RCC 7860 (cell line): ENCODE data around the gene RPGRIP1L.

ENCODE experiments used
- DNase-seq: peaks from one replicate; pipeline ENCODE4 v3.0.0-alpha.2; 2015; ENCODE audit warnings: low spot score
- FAIRE-seq: peaks from 2 replicates; lab custom pipeline; 2012; peaks lifted over from hg19 to GRCh38; lab: Jason Lieb, UNC

The RPGRIP1L gene

DNA sequence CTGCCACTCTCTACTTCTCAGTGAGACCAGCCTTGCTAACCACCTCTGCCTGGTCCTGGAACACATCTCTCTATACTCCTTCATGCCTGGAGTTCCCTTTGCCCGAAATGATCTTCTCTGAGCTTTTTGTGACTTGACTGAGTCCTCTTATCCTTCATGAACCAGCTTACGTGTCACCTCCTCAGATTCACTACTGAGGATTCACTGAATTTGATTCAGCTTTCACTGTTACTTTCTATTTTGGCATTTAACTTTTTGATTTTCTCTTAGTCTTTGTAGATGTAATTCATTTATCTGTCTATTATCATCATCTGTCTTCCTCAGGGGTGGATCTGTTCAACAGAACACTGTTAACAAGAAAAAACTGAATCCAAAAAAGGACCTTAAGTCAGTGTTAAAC is 95.6 kb downstream of the RPGRIP1L start:
- FAIRE-seq: no peak
- no peak for DNase-seq

DNA sequence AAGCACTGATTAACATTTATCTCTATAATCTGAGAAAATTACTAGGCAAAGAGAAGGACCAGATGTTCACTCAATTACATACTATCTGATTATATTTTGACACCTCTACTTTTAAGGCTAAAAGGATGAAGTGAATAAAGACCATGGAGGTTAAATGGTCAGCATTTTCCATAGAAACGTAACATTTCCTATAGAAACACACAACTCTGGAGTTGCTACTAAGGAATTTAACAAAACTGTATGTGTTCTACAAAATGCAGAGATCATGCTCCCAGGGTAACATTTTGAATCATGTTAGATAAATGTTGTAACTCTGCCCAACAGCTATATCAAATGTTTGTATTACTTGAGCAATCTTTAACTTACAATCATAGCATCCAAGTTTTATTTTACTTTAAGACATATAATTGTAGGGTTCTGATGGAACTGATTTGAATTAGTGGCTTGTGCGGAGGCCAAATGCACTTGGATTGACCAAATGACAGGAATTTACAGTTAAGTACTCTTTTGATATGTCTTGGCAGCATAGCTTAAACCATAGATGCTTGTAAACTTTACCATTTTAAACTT is 97.7 kb downstream of the RPGRIP1L start:
- FAIRE-seq (no peak), DNase-seq (no peak)

DNA sequence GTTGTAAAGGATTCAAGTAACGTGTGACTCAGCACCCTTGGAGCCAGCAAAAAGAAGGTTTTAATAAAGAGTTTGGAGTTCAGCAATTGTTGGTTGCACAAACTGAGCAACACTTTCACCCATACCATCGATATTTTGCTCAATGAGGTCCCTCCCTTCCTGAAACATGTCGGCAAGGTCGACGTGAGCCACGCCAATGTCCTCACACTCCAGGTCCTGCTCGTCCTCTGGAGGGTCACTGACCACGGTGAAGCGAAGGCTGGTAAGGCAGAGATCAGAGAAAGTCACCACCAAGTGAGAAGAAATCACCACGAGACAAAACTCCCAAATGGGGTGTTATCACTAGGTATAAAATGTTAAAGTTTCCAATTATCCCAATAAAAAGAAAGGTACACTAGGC is 98.3 kb downstream of the RPGRIP1L start:
- no peak for FAIRE-seq

DNA sequence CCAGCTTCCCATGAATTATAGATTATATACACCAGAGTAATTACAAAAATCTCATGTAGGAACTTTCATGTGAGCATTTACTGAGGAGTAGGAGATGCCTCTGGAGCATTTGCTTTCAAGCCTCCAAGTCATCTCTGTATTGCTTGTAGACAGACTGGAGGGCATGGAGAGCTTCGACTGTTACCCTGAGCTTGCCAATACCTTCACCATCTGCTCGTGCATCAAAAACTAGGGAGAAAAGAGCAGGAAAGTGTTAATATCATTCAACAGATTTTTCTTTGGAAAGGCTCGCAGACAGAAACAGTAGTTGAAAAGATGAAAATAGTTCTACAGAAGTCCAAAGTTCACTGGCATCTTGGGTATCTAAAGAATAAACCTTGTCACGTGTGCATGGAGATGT is 101.7 kb downstream of the RPGRIP1L start:
- no peak for DNase-seq
- no peak for FAIRE-seq

More for the DNA sequence above, 98.3 kb downstream of the RPGRIP1L start:
- DNase-seq: no peak

DNA sequence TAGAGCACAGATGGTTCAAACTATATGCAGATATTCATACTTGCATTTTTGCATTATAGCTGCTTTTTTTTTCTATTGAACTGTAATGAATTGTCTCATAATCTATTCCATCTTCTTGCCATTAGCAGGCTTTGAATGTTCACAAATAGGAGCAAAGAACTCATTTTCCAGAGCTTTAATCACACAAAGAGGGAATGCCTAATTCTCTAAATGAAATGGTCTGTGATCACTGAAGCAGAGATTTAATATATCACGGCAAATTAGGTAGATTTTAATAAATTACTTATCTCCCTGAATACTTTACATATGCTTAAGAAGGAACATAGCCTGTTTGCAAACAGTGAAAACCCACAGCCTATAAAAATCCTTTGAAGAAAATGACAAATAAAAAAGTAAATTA is 103.0 kb downstream of the RPGRIP1L start:
- FAIRE-seq (no peak), DNase-seq (no peak)

DNA sequence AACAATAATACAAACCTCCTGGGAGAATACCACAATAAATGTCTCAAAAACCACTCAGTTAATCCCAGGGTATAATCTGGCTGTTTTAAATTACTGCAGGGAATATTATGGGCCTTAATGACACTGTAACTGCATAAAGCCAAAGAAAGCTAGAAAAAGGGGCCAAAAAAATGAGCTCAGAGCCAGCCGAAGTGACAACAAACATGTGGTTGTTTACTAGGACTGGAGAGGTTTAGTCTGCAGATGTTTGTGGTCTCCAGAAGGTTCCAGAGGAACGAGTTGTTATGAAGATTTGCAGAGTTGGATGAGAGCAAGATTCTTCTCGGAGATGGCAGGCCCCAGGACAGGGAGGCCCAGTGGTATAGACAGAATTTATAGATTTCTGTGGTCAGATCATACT is 103.5 kb downstream of the RPGRIP1L start:
- DNase-seq (no peak), FAIRE-seq (no peak)

DNA sequence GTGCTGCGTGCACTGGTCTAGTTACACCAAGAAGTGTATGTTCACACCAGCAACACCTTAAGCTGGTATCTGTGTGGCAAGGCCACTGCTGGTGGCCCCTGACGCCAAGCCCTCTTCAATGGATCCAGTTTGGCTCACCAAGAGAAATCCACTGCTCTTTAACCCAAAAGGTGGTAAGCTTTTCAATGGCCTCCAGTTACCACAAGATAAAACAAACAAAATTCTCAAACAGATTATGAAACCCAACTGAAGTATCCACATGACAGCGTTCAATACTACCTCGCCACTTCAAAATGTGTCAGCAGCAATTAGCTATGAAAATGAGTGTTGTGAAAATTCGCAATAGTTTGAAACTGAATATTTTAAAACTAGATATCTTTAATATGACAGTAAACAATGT is 104.1 kb downstream of the RPGRIP1L start:
- DNase-seq (no peak), FAIRE-seq (no peak)

DNA sequence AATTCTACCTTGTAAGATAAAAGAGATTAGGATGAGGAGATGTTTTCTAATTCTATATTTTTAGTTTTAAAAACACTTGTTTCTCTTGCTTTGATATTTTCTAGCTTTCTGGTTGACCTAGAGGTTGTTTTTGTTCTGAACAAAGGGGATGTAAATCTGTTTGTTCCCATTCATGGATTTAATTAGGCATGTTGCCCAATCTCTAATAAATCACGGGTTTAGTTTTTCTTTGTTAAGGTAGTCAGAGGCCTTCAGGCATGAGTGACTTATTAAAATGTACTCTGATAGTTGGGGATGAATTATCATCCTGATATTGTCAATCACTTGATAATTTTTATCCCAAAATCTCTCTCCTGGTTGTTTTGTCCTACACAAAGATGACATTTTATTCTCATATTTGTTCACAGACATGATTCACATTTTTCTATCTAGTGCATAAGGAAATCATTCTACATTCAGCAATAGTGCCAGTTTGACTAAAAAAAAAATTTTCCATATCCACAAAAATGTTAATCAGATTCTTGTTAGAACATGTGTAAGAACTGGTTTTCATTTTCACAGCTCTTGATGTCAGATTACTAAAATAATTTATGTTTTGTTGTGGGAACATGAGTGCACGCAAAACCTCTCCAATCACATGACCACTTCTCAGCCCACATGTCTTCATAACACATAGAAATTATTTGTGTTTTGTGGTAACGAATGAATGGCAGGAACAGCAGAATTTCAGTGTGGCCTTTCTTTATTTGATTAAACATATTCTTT is 105.0 kb downstream of the RPGRIP1L start:
- FAIRE-seq (no peak), DNase-seq (no peak)

DNA sequence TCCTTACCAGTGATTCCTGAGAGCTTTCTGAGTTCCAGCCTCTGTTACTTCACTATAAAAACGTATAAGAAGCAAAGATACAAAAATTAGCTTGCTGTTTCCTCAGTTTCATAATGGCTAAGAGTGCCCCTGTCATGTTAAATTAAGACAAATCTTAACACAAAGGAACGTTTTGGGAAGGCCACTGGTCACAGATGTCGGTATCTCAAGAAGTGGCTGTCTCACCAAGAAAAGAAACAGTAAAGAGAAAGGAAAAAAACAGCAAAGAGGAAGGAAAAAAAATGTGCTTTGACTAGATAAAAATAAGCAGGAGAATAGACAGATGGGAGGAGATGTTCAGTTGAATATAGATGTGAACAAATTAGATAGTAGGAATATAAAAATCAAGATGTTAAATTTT is 105.9 kb downstream of the RPGRIP1L start:
- no peak for FAIRE-seq
- DNase-seq: no peak

DNA sequence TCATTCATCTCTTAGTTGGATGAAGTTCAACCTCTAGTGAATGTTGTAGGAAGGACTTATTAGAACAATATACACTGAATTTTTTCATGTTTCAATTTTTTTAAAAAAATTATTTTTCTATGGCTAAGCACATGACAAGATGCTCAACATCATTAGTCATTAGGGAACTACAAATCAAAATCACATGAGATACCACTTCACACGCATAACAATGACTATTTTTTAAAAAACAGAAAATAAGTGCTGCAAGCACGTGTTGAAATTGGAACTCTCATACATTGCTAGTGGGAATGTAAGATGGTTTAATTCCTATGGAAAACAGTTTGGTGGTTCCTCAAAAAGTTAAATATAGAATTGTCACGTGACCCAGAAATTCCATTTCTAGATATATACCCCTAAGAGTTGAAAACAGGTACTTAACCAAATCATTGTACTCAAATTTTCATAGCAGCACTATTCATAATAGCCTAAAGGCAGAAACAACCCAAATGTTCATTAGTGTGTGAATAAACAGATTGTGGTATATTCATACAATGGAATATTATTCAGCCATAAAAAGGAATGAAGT is 115.5 kb downstream of the RPGRIP1L start:
- FAIRE-seq: no peak
- no peak for DNase-seq

DNA sequence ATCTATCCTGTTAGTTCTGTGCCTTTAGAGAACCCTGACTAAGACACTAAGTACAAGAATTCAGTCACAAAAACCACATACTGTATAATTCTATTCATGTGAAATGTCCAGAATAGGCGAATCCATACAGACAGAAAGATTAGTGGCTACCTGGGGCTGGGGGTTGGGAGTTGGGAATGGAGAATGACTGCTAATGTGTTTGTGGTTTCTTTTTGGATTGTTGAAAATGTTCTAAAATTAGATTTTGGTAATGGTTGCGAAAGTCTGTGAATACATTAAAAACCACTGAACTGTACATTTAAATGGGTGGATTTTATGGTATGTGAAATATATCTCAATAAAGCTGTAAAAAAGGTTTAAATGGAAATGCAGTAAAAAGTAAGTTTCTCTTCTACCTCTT is 120.3 kb downstream of the RPGRIP1L start:
- FAIRE-seq: no peak
- DNase-seq: no peak

DNA sequence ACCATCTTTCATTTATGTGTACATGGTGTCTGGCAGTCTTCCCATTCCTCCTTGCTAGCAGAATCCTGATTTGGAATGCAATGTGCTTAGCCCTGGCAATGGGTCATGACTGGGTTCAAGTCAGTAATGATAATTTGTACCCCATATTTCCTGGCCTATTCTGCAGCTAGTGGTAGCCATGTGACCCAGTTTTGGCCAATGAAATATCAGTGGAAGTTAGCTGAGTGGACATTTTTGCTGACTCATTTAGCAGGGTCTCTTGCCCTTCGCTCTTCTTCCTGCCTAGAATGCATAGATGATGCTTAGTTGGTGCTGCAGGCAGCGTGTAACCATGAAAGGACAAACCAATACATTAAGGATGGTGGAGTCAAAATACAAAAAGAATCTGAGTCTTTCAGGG is 121.9 kb downstream of the RPGRIP1L start:
- FAIRE-seq (no peak), DNase-seq (no peak)

DNA sequence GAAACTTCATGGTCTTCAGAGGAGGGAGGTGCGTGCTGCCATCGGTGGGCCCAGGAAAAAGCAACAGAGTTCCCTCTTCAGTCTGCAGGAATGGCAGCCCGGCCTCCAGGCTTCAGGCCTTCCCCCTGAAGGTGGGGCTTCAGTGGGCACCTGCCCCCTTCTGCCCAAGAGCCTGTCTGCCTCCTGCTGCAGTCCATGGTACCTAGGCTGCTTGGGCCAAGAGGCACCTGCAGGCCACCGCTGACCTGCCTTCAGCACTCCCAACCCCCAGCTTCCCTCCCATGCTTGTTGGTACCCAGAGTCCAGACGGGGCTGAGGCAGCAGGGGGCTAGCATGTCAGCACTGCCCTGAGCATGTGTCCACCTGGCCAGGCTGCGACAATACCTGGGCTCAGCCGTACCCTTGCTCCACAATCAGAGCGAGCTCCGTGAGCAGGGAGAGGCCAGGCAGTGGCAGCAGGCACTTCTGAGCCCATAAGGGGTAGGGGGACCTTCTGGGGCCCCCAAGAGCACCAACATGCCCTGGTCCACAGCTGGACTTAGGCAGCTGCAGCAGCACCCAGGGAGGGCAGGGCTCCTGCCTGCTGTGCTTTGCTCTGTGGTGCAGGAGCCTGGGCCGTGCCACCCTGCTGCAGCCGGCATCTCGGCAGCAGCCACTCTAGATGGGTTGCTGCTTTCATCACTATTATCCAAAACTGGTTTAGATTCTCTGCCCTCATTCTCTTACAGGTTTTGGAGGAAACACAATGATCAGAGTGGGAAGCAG is 123.4 kb downstream of the RPGRIP1L start:
- DNase-seq (no peak), FAIRE-seq (no peak)

DNA sequence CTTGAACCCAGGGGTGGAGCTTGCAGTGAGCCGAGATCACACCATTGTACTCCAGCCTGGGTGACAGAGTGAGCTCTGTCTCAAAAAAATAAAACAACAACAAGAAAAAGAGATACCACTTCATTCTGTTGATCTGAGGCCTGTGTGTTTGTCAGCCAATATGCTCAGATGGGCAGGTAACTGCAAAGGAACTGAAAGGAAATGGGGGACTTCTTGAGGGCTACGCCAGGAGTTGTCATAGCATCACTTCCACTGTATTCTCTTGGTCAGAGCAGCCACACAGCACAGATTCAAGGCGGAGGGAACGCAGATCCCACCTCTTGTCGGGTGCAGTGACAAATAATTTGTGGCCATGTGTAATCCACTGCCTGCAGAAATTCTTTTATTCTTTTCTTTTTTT is 126.8 kb downstream of the RPGRIP1L start:
- DNase-seq: no peak

DNA sequence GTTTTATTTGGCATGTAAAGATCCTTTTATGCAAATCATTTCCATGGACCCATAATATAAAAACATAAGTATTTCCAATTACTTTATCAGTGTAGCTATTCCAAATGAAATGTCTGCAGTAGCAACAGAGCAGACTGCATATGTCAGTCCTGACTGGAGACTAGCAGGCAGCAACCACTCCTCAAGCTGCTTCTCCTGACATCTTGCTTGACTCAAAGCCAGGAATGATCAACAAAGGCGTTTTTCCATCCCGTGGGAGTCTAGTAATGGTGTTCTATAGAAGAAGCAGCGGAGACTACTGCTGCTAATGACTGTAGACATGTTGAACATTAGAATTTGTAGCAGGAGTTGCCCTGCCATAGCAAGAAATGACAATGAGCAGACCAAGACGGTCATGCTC is 127.4 kb downstream of the RPGRIP1L start:
- FAIRE-seq: no peak

More for the DNA sequence above, 126.8 kb downstream of the RPGRIP1L start:
- no peak for FAIRE-seq

DNA sequence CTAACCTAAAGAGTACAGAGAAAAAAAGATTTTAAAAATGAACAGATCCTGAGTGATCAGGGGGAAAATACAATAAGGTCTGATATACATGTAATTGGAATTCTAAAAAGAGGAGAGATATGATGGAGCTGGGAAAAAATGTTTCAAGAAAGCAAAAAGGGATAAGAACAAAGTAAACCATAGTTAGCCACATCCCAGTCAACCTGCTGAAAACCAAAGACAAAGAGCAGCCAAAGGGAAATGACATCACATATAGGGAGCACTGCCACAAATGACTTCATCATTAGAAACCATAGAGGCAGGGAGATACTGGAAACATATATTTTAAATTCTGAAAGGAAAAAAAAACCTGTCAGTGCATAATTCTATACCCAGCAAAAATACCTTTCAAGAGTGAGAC is 131.9 kb downstream of the RPGRIP1L start:
- DNase-seq: no peak
- FAIRE-seq: no peak

More for the DNA sequence above, 127.4 kb downstream of the RPGRIP1L start:
- no peak for DNase-seq

DNA sequence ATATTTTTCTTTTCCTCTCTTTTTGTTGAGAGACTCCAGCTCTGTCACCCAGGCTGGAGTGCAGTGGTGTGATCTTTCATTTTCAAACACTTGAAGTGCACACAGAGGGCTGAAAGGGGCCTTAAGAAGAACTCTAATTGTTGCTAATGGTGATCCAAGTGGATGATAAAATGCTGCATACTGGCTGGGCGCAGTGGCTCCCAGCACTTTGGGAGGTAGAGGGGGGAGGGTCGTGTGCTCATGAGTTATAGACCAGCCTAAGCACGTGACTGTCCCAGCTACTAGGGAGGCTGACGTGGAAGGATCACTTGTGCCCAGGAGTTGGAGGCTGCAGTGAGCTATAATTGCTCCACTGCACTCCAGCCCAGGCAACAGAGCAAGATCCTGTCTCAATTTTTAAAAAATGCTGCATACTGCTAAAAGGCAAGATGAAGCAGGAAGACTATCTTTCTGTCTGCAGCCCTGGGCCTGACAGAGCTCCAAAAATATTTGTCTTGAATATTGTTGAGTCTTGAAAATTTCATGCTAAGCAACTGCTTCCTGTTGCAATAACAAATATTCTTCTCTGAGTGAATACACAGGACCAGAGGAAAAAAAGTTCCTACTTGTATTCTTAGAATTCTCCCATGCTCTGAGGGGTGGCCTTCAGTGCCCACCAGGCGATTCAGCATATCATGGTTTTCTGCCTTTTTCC is 137.0 kb downstream of the RPGRIP1L start:
- no peak for DNase-seq
- FAIRE-seq: no peak

DNA sequence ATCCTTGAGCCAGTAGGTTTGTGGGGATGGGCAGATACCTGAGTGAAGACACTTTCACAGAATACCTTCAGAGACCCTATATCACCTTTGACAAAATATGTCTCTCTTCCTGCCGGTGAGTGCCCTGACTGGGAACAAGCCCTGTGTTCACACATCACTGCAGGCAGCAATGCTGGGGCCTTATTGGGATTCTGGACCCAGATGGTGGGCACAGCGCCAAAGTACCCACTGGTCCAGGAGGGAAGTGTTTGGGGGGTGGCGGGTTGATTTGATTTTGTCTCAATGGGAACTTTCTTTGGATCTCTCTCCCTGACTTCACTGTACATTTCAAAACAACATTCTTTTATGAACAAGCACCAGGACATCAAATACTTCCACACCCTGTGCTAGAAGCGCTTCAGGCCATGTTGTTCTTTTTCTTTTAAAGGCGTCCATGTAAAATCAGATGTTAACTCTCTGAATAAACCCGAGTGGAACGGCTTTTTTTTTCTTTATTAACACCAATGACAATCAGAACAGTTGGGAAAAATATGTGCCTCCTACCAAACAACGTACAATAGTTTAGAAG is 138.3 kb downstream of the RPGRIP1L start:
- DNase-seq (no peak), FAIRE-seq (no peak)

DNA sequence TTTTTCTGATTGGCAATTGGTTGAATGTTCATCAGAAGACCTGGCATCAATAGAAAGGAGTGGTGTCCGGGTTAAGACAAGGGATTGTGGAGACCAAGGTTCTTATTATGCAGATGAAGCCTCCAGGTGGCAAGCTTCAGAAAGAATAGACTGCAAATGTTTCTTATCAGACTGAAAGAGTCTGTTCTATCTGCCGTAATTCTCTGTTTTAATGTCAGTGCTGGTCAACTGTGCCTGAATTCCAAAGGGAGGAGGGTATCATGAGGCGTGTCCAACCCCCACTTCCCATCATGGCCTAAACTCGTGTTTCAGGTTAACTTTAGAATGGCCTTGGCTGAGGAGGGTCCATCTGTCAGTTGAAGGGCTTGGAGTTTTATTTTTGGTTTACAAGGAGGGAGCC is 140.2 kb downstream of the RPGRIP1L start:
- DNase-seq (no peak), FAIRE-seq (no peak)

DNA sequence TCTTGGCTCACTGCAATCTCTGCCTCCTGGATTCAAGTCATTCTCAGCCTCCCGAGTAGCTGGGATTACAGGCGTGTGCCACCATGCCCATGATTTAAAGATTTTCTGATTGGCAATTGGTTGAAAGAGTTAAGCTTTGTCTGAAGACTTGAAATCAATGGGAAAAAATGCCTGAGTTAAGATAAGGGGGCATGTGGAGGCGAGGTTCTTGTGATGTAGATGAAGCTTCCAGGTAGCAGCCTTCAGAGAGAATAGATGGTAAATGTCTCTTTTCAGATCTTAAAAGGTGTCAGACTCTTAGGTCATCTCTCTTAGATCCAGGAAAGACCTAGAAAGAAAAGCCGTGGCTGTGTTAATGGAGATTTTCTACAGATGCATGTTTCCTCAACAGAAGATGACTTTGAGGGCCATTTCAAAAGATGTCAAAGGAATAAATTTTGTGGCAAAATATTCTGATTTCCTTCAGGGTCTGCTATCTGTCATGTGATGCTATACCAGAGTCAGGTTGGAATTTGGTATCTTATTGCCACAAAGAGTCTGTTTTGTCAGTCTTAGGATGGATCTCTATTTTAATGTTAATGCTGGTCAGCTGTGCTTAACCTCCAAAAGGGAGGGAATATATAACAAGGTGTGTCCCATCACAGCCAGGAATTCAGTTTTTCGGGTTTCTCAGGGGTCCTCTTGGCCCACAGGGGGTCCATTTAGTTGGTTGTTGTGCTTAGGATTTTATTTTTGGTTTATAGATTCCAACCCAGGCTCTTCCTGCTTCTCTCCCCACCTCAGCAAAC is 142.4 kb downstream of the RPGRIP1L start:
- FAIRE-seq: no peak
- no peak for DNase-seq
